GM12878 (cell line): ENCODE measurements around the gene CDYL2. TPM values are rescaled to one million over a fixed set of nuclear protein-coding genes. Genes with fewer than 3 reads are reported as not detected.

Source experiments
- ATAC-seq: fragments of 200-7000 bp; cut with Tn5 transposase; 3 replicates; pipeline ENCODE4 v1.9.1; 2020; ENCODE audit warnings: mild to moderate bottlenecking, moderate library complexity
- BruUV-seq: library from RNA; stranded (reverse); fragments of 400-500 nt; replicated peaks from 2 replicates; lab custom pipeline; 2021; lab: Mats Ljungman, UMichigan
- CTCF ChIA-PET: fragments of 300-600 bp; sonication (Branson Sonifier 250); formaldehyde crosslinking; extraction: SDS; loops from one replicate; lab custom pipeline; 2021; ENCODE audit warnings: inconsistent platforms; lab: Yijun Ruan, JAX
- POLR2A ChIA-PET: fragments of 350-600 bp; formaldehyde crosslinking; extraction: SDS; loops from one replicate; lab custom pipeline; 2021; ENCODE audit warnings: inconsistent platforms; lab: Charles Lee
- RAD21 ChIA-PET: fragments of 300-600 bp; sonication (Branson Sonifier 250); formaldehyde crosslinking; loops from one replicate; lab custom pipeline; 2023; ENCODE audit warnings: antibody characterized with exemption; ENCODE audit not compliant: unreplicated experiment; lab: Charles Lee
- SMC1A ChIA-PET: fragments of 300-600 bp; sonication (Branson Sonifier 250); formaldehyde crosslinking; loops from one replicate; lab custom pipeline; 2023; ENCODE audit not compliant: unreplicated experiment, uncharacterized antibody; lab: Charles Lee
- DNase-seq: peaks from one replicate; pipeline ENCODE4 v3.0.0-alpha.2; 2011; ENCODE audit warnings: low read depth, low spot score
- FAIRE-seq: peaks from 3 replicates; lab custom pipeline; 2011; peaks lifted over from hg19 to GRCh38; lab: Jason Lieb, UNC
- H2AFZ ChIP-seq: 2 replicates; pipeline ENCODE4 v1.6.0; 2011; ENCODE audit warnings: low read depth, low read length, control low read depth; ENCODE audit not compliant: control insufficient read depth
- H3K27ac ChIP-seq: 2 replicates; pipeline ENCODE4 v1.5.1; 2011; ENCODE audit warnings: control low read depth; ENCODE audit not compliant: control insufficient read depth, insufficient read depth
- H3K27me3 ChIP-seq, 2 experiments: replicated peaks in 1 of 2; 2 replicates each; pipeline versions ENCODE4 v1.6.0 to v1.6.1; 2011; ENCODE audit warnings: low read length in 1 of 2; ENCODE audit not compliant: control insufficient read depth in 2 of 2, insufficient read depth in 2 of 2
- H3K36me3 ChIP-seq, 2 experiments: 2 replicates each; pipeline ENCODE4 v1.5.1; 2011; ENCODE audit warnings: low read length in 1 of 2; ENCODE audit not compliant: control insufficient read depth in 2 of 2, insufficient read depth in 2 of 2
- H3K4me1 ChIP-seq: 2 replicates; pipeline ENCODE4 v1.6.1; 2011; ENCODE audit warnings: mild to moderate bottlenecking, low read length, moderate library complexity, mixed read lengths; ENCODE audit not compliant: control insufficient read depth, insufficient read depth
- H3K4me2 ChIP-seq: 2 replicates; pipeline ENCODE4 v1.6.0; 2011; ENCODE audit warnings: control low read depth; ENCODE audit not compliant: control insufficient read depth, insufficient read depth
- H3K4me3 ChIP-seq: fragments of 200-600 bp; sonication (generic); 2 replicates; pipeline ENCODE4 v1.5.1; 2016
- H3K79me2 ChIP-seq: 2 replicates; pipeline ENCODE4 v1.6.0; 2011; ENCODE audit warnings: low read length; ENCODE audit not compliant: control insufficient read depth, insufficient read depth
- H3K9ac ChIP-seq: 2 replicates; pipeline ENCODE4 v1.8.0; 2011; ENCODE audit warnings: low read length, control low read depth, mixed read lengths; ENCODE audit not compliant: control insufficient read depth, insufficient read depth
- H3K9me3 ChIP-seq: replicated peaks from 3 replicates; pipeline ENCODE4 v1.5.1; 2011; ENCODE audit warnings: mild to moderate bottlenecking, low read length; ENCODE audit not compliant: control insufficient read depth, insufficient read depth
- H4K20me1 ChIP-seq: 2 replicates; pipeline ENCODE4 v1.6.0; 2011; ENCODE audit not compliant: control insufficient read depth, insufficient read depth
- FOS ChIP-seq: IDR thresholded peaks from 3 replicates; pipeline ENCODE4 v1.6.1; 2011; ENCODE audit warnings: borderline replicate concordance; ENCODE audit not compliant: insufficient read length; ENCODE audit errors: extremely low read depth
- PAX8 ChIP-seq: fragments of 450-650 bp; IDR thresholded peaks from 2 replicates; pipeline ENCODE4 v1.6.1; 2017; ENCODE audit warnings: mild to moderate bottlenecking, moderate library complexity
- SMAD5 ChIP-seq: IDR thresholded peaks from 2 replicates; pipeline ENCODE4 v1.6.1; 2016; ENCODE audit warnings: antibody characterized with exemption, low read depth
- SPI1 ChIP-seq: IDR thresholded peaks from 2 replicates; pipeline ENCODE4 v1.6.1; 2011; ENCODE audit warnings: low read depth, mild to moderate bottlenecking, low read length, moderate library complexity, borderline replicate concordance; ENCODE audit not compliant: insufficient read depth
- ZNF207 ChIP-seq: fragments of 450-650 bp; IDR thresholded peaks from 2 replicates; pipeline ENCODE4 v1.6.1; 2014; ENCODE audit warnings: antibody characterized with exemption, mild to moderate bottlenecking, borderline replicate concordance
- WGBS: methylation state at CpG from one replicate; pipeline ENCODE4 v1.1.6; 2016; ENCODE audit warnings: low lambda C conversion rate; ENCODE audit not compliant: insufficient replicate concordance, insufficient coverage; ENCODE audit errors: missing lambda C conversion rate; 5-methylcytosine and 5-hydroxymethylcytosine counted together
- in situ Hi-C: fragments of 300-500 bp; cut with MboI; formaldehyde crosslinking; loops from 9 replicates; pipeline ENCODE4 v1.14.3; 2018; ENCODE audit warnings: mixed read lengths
- intact Hi-C: fragments of 100-400 bp; cut with micrococcal nuclease; formaldehyde crosslinking; loops from one replicate; pipeline ENCODE4 v1.14.2; 2022; ENCODE audit not compliant: unreplicated experiment
- polyA plus RNA-seq, 11 experiments: library from polyadenylated mRNA; depleted of rRNA in 4 of 11; unstranded in 6 of 11; stranded (reverse) in 5 of 11; fragments of >200 nt; fragmentation: Nextera tagmentation in 4 of 11; fragmentation: Illumina TruSeq in 1 of 11; extraction: Ambion mirVana in 4 of 11; extraction: Trizol in 1 of 11; gene quantifications; 1 replicate in 1 of 11; 2 replicates in 10 of 11; pipeline versions ENCODE4 v1.2.1 to v1.2.3, GENCODE V29; 2011 to 2016; ENCODE audit warnings: inconsistent platforms in 2 of 11, missing spikeins in 2 of 11, low read depth in 1 of 11
- total RNA-seq, 4 experiments: library from RNA; depleted of rRNA in 3 of 4; stranded (reverse); fragments of >200 nt in 3 of 4; fragmentation: Illumina TruSeq in 1 of 4; extraction: Trizol in 1 of 4; gene quantifications; 2 replicates each; pipeline versions ENCODE4 v1.2.1 to v1.2.3, GENCODE V29; 2013 to 2021
- TF ChIP-seq, protein P1 (sequence below): fragments of 450-650 bp; IDR thresholded peaks from 2 replicates; pipeline ENCODE4 v1.6.1; 2016; ENCODE audit warnings: mild to moderate bottlenecking, moderate library complexity, borderline replicate concordance

CDYL2 gene
- total and polyA plus RNA-seq, 10 of the 15 experiments (the other 5 are each of a cell fraction or from before 2014, with no cell fraction given), result 0.27 to 22.9 (median 3.9) TPM

DNA sequence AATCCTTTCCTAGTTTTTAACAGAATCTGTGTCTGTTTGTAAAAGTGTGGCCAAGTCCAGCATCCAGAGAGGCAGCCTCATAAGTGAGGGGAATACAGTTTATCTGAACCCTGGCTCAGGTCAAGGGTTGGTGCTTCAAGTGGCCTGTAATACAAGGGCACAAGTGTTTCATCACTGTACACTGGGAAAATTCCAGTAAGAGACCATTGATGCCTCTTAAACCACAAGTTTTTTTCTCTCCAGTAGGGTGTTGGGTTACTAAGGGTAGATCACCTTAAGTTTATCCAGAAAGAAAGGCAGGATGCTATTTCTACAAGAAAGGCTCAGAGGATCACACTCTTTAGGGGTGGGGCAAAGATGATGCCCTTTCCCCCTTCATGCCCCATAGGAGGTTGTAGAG is 96.7 kb downstream of the CDYL2 start:
- intact Hi-C loops (no loop called here), in situ Hi-C loops (no loop called here)
- no peaks in the 10 kb centered on the region for H4K20me1 ChIP-seq
- FAIRE-seq (no peak), DNase-seq (no peak), ATAC-seq (no peak)
- no peak for TF ChIP-seq SPI1
- no peak for TF ChIP-seq ZNF207
- TF ChIP-seq PAX8, result no peak
- H3K27ac ChIP-seq, result no peak overlapping the region
- no peaks in the 10 kb centered on the region for H3K79me2 ChIP-seq
- H3K36me3 ChIP-seq, result no peaks in the 10 kb centered on the region
- no TSS peak for BruUV-seq
- no peak overlapping the region for H3K4me2 ChIP-seq
- RAD21 ChIA-PET, result no interaction called here
- CTCF ChIA-PET, result no interaction called here
- no peak overlapping the region for H3K4me3 ChIP-seq
- H3K4me1 ChIP-seq, result no peaks in the 10 kb centered on the region
- no peaks in the 10 kb centered on the region for H3K27me3 ChIP-seq
- no peak overlapping the region for H3K9ac ChIP-seq
- POLR2A ChIA-PET, result no interaction called here
- SMC1A ChIA-PET, result no interaction called here
- H2AFZ ChIP-seq, result no peak overlapping the region
- H3K9me3 ChIP-seq, result no peaks in the 10 kb centered on the region

DNA sequence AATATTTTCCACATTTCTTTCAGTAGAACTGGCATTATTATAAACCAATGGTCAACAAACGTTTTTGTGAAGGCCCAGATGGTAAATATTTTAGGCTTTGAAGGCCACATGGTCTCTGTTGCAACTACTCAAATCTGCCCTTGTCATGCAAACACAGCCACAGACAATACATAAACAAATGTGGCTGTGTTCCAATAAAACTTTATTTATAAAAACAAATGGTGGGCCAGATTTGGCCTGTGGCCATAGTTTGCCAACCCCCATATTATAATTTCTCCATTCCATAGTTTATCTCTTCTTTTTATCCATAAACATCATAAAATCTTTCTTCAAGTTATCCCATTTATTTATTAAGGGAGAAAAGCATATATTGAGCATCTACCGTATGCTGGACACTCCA is 98.8 kb downstream of the CDYL2 start:
- Histone ChIP-seq H3K27me3 (no peaks in the 10 kb centered on the region), H3K27ac (no peak overlapping the region), H3K36me3 (no peaks in the 10 kb centered on the region), H2AFZ (no peak overlapping the region), H3K4me3 (no peak overlapping the region), H3K9ac (no peak overlapping the region), H4K20me1 (no peaks in the 10 kb centered on the region), H3K9me3 (no peaks in the 10 kb centered on the region), H3K4me1 (no peaks in the 10 kb centered on the region), H3K79me2 (no peaks in the 10 kb centered on the region), H3K4me2 (no peak overlapping the region)
- no peak for DNase-seq
- FAIRE-seq, result no peak
- CTCF ChIA-PET, result no interaction called here
- in situ Hi-C loops, result no loop called here
- SMC1A ChIA-PET, result no interaction called here
- TF ChIP-seq, protein P1, sequence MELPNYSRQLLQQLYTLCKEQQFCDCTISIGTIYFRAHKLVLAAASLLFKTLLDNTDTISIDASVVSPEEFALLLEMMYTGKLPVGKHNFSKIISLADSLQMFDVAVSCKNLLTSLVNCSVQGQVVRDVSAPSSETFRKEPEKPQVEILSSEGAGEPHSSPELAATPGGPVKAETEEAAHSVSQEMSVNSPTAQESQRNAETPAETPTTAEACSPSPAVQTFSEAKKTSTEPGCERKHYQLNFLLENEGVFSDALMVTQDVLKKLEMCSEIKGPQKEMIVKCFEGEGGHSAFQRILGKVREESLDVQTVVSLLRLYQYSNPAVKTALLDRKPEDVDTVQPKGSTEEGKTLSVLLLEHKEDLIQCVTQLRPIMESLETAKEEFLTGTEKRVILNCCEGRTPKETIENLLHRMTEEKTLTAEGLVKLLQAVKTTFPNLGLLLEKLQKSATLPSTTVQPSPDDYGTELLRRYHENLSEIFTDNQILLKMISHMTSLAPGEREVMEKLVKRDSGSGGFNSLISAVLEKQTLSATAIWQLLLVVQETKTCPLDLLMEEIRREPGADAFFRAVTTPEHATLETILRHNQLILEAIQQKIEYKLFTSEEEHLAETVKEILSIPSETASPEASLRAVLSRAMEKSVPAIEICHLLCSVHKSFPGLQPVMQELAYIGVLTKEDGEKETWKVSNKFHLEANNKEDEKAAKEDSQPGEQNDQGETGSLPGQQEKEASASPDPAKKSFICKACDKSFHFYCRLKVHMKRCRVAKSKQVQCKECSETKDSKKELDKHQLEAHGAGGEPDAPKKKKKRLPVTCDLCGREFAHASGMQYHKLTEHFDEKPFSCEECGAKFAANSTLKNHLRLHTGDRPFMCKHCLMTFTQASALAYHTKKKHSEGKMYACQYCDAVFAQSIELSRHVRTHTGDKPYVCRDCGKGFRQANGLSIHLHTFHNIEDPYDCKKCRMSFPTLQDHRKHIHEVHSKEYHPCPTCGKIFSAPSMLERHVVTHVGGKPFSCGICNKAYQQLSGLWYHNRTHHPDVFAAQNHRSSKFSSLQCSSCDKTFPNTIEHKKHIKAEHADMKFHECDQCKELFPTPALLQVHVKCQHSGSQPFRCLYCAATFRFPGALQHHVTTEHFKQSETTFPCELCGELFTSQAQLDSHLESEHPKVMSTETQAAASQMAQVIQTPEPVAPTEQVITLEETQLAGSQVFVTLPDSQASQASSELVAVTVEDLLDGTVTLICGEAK, result peak; percentile 69
- TF ChIP-seq FOS, result no peak
- no peak for TF ChIP-seq SMAD5
- POLR2A ChIA-PET, result no interaction called here
- ATAC-seq, result no peak
- WGBS, result 43% methylated on average over 2 of the region's 2 CpGs
- BruUV-seq, result no TSS peak
- RAD21 ChIA-PET, result no interaction called here
- intact Hi-C loops, result no loop called here
